ENCODE results near the gene KCNA2. TPM values are rescaled to one million over a fixed set of nuclear protein-coding genes. Genes with fewer than 3 reads are reported as not detected.

Gene KCNA2
- total RNA-seq, 1 experiment from 2014 or later: not detected

GRCh38 chr1:110600716-110601115, 5.4 kb downstream of the KCNA2 start:
- no peaks in the 10 kb centered on the region for H3K36me3 Mint-ChIP-seq (ENCODE audit: insufficient read depth, unreplicated experiment)
- H3K27ac Mint-ChIP-seq (ENCODE audit: low read depth, unreplicated experiment): no peak overlapping the region
- intact Hi-C loops (cut with micrococcal nuclease): no loop called here
- BruUV-seq (replicated peaks): no TSS peak
- H3K4me3 Mint-ChIP-seq (ENCODE audit: unreplicated experiment): no peak overlapping the region
- no peaks in the 10 kb centered on the region for H3K4me1 Mint-ChIP-seq (ENCODE audit: insufficient read depth, unreplicated experiment)
- no peak for DNase-seq (ENCODE audit: unreplicated experiment)
- CTCF ChIA-PET: interaction anchor here (0.5 to 1.8 kb wide), 4 partner anchors 19 to 270 kb away, joined by 3 to 8 read pairs (median 4); no protein-coding TSS in a partner anchor
- H3K9me3 Mint-ChIP-seq (ENCODE audit: unreplicated experiment): no peaks in the 10 kb centered on the region
- TF ChIP-seq CTCF (IDR thresholded peaks at IDR 0.05; ENCODE audit: unreplicated experiment): no peak
- POLR2A ChIA-PET: no interaction called here
- H3K27me3 Mint-ChIP-seq (ENCODE audit: insufficient read depth, unreplicated experiment): peaks cover 41% of the 10 kb centered on the region

- POLR2A ChIA-PET: no interaction called here
- Mint-ChIP-seq H3K36me3 (ENCODE audit: insufficient read depth, unreplicated experiment) (no peaks in the 10 kb centered on the region), H3K4me3 (ENCODE audit: unreplicated experiment) (no peak overlapping the region), H3K27ac (ENCODE audit: low read depth, unreplicated experiment) (no peak overlapping the region), H3K4me1 (ENCODE audit: insufficient read depth, unreplicated experiment) (no peaks in the 10 kb centered on the region), H3K27me3 (ENCODE audit: insufficient read depth, unreplicated experiment) (peaks cover 16% of the 10 kb centered on the region), H3K9me3 (ENCODE audit: unreplicated experiment) (no peaks in the 10 kb centered on the region)
- no TSS peak for BruUV-seq (replicated peaks)
- no peak for DNase-seq (ENCODE audit: unreplicated experiment)
- intact Hi-C loops (cut with micrococcal nuclease): no loop called here
- CTCF ChIA-PET: interaction anchor here (1.2 kb wide), 1 partner anchor 175 kb away, joined by 4 read pairs; no protein-coding TSS in a partner anchor
- TF ChIP-seq CTCF (IDR thresholded peaks at IDR 0.05; ENCODE audit: unreplicated experiment): no peak
Observed at GRCh38 chr1:110597966-110598365, 8.2 kb downstream of the KCNA2 start.

- no peaks in the 10 kb centered on the region for H3K9me3 Mint-ChIP-seq (ENCODE audit: unreplicated experiment)
- no peaks in the 10 kb centered on the region for H3K4me1 Mint-ChIP-seq (ENCODE audit: insufficient read depth, unreplicated experiment)
- H3K36me3 Mint-ChIP-seq (ENCODE audit: insufficient read depth, unreplicated experiment): no peaks in the 10 kb centered on the region
- H3K27me3 Mint-ChIP-seq (ENCODE audit: insufficient read depth, unreplicated experiment): peaks cover 16% of the 10 kb centered on the region
- no TSS peak for BruUV-seq (replicated peaks)
- no peak for TF ChIP-seq CTCF (IDR thresholded peaks at IDR 0.05; ENCODE audit: unreplicated experiment)
- intact Hi-C loops (cut with micrococcal nuclease): no loop called here
- POLR2A ChIA-PET: no interaction called here
- DNase-seq (ENCODE audit: unreplicated experiment): no peak
- CTCF ChIA-PET: no interaction called here
- H3K27ac Mint-ChIP-seq (ENCODE audit: low read depth, unreplicated experiment): no peak overlapping the region
- H3K4me3 Mint-ChIP-seq (ENCODE audit: unreplicated experiment): no peak overlapping the region
Observed at GRCh38 chr1:110596312-110596711, 9.8 kb downstream of the KCNA2 start.

GRCh38 chr1:110595353-110595710, 10.8 kb downstream of the KCNA2 start:
- no peaks in the 10 kb centered on the region for H3K9me3 Mint-ChIP-seq (ENCODE audit: unreplicated experiment)
- peaks cover 16% of the 10 kb centered on the region for H3K27me3 Mint-ChIP-seq (ENCODE audit: insufficient read depth, unreplicated experiment)
- no peaks in the 10 kb centered on the region for H3K4me1 Mint-ChIP-seq (ENCODE audit: insufficient read depth, unreplicated experiment)
- intact Hi-C loops (cut with micrococcal nuclease): no loop called here
- no peak for DNase-seq (ENCODE audit: unreplicated experiment)
- POLR2A ChIA-PET: interaction anchor here (0.5 kb wide), 1 partner anchor 47 kb away, joined by 3 read pairs; no protein-coding TSS in a partner anchor
- H3K27ac Mint-ChIP-seq (ENCODE audit: low read depth, unreplicated experiment): no peak overlapping the region
- H3K4me3 Mint-ChIP-seq (ENCODE audit: unreplicated experiment): no peak overlapping the region
- no peaks in the 10 kb centered on the region for H3K36me3 Mint-ChIP-seq (ENCODE audit: insufficient read depth, unreplicated experiment)
- TF ChIP-seq CTCF (IDR thresholded peaks at IDR 0.05; ENCODE audit: unreplicated experiment): no peak
- no TSS peak for BruUV-seq (replicated peaks)
- CTCF ChIA-PET: interaction anchor here (1.4 kb wide), 1 partner anchor 24 kb away, joined by 3 read pairs; no protein-coding TSS in a partner anchor
